ENCODE data around the gene ACO1. TPM values are rescaled to one million over a fixed set of nuclear protein-coding genes. Genes with fewer than 3 reads are reported as not detected.

ACO1 gene
- total RNA-seq, 1 experiment from 2014 or later = 81.1 TPM

- DNase-seq (ENCODE audit: low read depth) = no peak
These were observed 35.5 kb downstream of the ACO1 start for GRCh38 chr9:32419921-32420320.

- no peak for DNase-seq (ENCODE audit: low read depth)
These were observed 37.9 kb downstream of the ACO1 start for GRCh38 chr9:32422237-32422806.

- DNase-seq (ENCODE audit: low read depth) = no peak
These were observed 38.9 kb downstream of the ACO1 start for GRCh38 chr9:32423371-32423770.

GRCh38 chr9:32424616-32425015, 40.2 kb downstream of the ACO1 start:
- DNase-seq (ENCODE audit: low read depth) = no peak

DNA sequence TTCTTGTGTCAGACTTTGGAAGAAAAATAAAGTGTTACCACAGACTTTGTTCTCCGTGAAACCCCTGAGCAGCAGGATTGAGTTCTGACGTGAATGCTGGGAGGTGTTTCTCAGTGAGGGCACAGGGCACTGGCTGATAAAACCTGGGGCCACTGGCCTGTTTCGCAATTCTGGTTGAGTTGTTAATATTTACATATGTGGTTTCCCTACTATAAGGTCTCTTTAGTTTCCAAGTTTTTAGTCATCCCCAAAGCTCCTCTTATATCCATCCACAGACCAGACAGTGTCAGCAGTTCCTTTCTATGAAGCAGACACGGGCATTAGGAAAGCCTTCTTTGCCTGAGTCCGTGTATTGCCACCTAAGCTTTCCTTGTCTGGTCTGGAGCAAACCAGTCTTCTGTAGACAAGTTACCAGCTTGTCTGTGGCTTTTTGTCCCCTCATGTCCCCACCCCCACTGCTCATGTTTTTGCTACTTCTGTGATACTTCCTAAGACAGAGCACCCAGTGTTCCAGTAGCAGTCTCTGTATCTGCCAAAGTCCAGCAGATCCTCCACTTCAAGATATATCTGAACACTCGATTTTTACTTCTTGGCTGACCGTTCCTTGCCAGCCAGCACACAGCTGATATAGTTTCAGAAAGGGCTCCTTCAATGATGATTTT, 42.0 kb downstream of the ACO1 start:
- DNase-seq (ENCODE audit: low read depth) = peak; percentile 40

DNA sequence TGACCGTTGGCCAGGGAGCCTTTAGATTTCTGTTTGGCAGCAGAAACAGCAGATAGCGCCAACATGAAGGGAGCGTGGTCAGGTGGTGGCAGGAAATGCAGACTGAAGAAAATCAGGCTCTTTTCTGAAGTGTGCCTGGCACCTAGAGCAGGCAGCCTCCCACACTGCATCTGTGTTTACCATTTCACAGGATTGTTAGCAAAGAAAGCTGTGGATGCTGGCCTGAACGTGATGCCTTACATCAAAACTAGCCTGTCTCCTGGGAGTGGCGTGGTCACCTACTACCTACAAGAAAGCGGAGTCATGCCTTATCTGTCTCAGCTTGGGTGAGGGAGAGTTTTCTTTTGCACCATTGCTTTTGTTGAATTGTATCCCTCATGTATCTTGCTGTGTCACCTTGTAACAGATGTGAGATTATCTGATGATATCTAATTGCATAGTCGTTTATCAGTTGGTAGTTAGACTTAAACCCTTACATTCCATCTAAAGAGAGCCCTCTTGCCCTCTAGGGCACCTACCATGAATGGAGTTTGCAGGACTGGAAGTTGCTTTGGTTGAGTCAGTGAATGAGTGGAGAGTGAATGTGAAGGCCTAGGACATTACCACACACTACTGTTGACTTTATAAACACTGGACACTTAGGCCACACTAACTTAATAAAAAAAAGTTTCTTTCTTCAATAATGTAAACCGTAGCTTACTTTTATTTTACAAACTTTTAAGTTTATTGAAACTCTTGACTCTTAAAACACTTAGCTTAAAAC, 42.8 kb downstream of the ACO1 start:
- no peak for DNase-seq (ENCODE audit: low read depth)

- peak; percentile 32 for DNase-seq (ENCODE audit: low read depth)
These were observed 46.3 kb downstream of the ACO1 start for GRCh38 chr9:32430720-32431119.

- DNase-seq (ENCODE audit: low read depth) = no peak
These were observed 46.8 kb downstream of the ACO1 start for GRCh38 chr9:32431196-32431595.

DNA sequence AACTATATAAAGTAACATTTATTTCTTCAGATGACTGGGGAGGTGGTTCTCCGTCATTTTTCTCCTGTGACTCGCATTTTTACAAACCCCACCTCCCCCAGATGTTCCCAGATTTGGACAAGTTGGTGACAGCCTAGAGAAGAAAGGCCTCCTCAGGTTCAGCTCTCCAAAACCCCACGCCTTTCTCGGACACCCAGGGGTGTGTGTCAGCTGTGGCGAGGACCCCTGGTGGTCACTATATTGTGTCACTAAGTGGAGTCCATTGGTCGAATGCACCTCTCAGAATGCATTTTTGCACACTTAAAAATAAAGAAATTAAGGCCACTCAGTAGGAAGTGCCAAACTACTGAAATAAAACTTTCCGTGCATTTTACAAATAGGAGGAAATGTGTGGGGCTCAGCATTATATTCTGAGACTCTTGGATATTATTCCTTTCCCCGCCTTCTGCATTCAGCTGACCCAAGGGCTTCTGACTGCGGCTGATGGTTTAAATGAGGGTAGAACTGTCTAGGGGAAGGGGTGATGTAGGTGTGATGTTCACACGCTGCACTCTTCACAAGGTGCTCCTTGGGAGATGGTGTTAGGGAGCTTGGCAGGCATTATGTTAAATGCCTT, 47.6 kb downstream of the ACO1 start:
- peak; percentile 56 for DNase-seq (ENCODE audit: low read depth)

DNA sequence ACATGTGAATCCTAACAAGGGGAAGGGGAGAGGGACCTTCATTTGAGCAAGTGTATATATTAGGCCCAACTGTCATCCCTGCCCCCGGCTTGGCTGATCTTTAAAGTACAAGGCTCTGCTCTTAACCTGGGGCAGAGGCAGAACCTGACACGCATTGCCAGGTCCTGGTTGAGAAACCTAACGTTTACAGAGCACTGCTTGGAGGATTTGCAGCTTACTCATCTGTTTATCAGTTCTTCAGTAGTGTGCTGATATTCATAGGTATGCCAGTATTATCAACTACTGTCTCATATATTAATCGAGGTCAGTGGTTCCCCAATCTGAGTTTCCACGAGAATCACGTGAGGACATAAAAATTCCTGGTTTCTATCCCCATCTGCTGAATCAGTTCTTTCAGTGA, 50.4 kb downstream of the ACO1 start:
- no peak for DNase-seq (ENCODE audit: low read depth)

- no peak for DNase-seq (ENCODE audit: low read depth)
These were observed 57.2 kb downstream of the ACO1 start for GRCh38 chr9:32441678-32442077.

GRCh38 chr9:32442433-32442832, 58.0 kb downstream of the ACO1 start:
- no peak for DNase-seq (ENCODE audit: low read depth)

DNA sequence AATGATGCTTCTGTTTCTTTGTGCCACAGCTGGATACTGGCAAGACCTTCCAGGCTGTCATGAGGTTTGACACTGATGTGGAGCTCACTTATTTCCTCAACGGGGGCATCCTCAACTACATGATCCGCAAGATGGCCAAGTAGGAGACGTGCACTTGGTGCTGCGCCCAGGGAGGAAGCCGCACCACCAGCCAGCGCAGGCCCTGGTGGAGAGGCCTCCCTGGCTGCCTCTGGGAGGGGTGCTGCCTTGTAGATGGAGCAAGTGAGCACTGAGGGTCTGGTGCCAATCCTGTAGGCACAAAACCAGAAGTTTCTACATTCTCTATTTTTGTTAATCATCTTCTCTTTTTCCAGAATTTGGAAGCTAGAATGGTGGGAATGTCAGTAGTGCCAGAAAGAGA, 65.5 kb downstream of the ACO1 start:
- no peak for DNase-seq (ENCODE audit: low read depth)

GRCh38 chr9:32454280-32454679, 69.8 kb downstream of the ACO1 start:
- no peak for DNase-seq (ENCODE audit: low read depth)

- DNase-seq (ENCODE audit: low read depth) = peak; percentile 24
These were observed 71.3 kb downstream of the ACO1 start for GRCh38 chr9:32455738-32456137.

- no peak for DNase-seq (ENCODE audit: low read depth)
These were observed 72.1 kb downstream of the ACO1 start for GRCh38 chr9:32456564-32456963.

- DNase-seq (ENCODE audit: low read depth) = no peak
These were observed 79.3 kb downstream of the ACO1 start for GRCh38 chr9:32463500-32464293.

- DNase-seq (ENCODE audit: low read depth) = no peak
These were observed 84.3 kb downstream of the ACO1 start for GRCh38 chr9:32468740-32469139.

- no peak for DNase-seq (ENCODE audit: low read depth)
These were observed 87.9 kb downstream of the ACO1 start for GRCh38 chr9:32472344-32472743.

DNA sequence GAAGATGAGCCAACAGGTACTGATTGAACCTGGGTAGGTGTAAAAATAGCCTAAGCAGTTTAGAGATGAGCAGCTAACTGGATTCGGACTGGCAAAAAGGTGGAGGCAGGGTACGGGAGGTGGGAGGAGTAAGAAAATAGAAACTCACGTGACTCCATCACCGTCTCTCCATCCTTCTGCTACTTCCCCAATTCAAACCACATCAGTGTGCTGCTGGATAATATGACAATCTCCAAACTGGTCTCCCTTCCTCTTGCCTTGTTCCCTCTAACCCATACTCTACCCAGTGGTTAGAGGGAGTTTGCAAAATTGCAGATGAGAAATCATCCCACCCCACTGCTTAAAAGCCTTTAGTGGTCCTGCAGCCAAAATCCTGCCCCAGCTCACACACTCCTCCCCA, 98.9 kb downstream of the ACO1 start:
- no peak for DNase-seq (ENCODE audit: low read depth)

- peak; percentile 44 for DNase-seq (ENCODE audit: low read depth)
These were observed 102.6 kb downstream of the ACO1 start for GRCh38 chr9:32486839-32487562.
